ENCODE data around the gene PCGF1. TPM values are rescaled to one million over a fixed set of nuclear protein-coding genes. Genes with fewer than 3 reads are reported as not detected.

PCGF1 gene
- total RNA-seq, 2 experiments from 2014 or later: 11.6 to 13.8 TPM

GRCh38 chr2:74544634-74545033, 37.1 kb upstream of the PCGF1 start:
- ATAC-seq (ENCODE audit: poor library complexity): no peak

GRCh38 chr2:74542978-74543377, 35.5 kb upstream of the PCGF1 start:
- Histone ChIP-seq H3K4me3 (ENCODE audit: low read length) (no peak overlapping the region), H3K9me3 (ENCODE audit: control insufficient read depth in 1 of 2, insufficient read depth in 1 of 2, low read length in 2 of 2) (no peaks in the 10 kb centered on the region), H3K36me3 (ENCODE audit: insufficient read depth, low read length) (no peaks in the 10 kb centered on the region), H3K4me1 (ENCODE audit: insufficient read depth, low read length) (no peaks in the 10 kb centered on the region), H3K27me3 (ENCODE audit: control insufficient read depth in 1 of 2, insufficient read depth in 2 of 2, low read length in 2 of 2) (peaks cover 23 to 30% of the 10 kb centered on the region in 2 experiments), H3K27ac (ENCODE audit: low read depth in 1 of 2, low read length in 2 of 2) (no peak overlapping the region)
- intact Hi-C loops (cut with DNase I, micrococcal nuclease): no loop called here
- CTCF ChIA-PET: no interaction called here
- POLR2A ChIA-PET: no interaction called here
- Mint-ChIP-seq H3K36me3 (ENCODE audit: low read depth) (no peaks in the 10 kb centered on the region), H3K27ac (no peak overlapping the region), H3K4me3 (no peak overlapping the region), H3K9me3 (no peaks in the 10 kb centered on the region), H3K4me1 (ENCODE audit: low read depth) (peaks cover under 1% of the 10 kb centered on the region), H3K27me3 (peaks cover 73% of the 10 kb centered on the region)
- ATAC-seq (ENCODE audit: poor library complexity): no peak
- no peak for DNase-seq
- TF ChIP-seq, protein P1, sequence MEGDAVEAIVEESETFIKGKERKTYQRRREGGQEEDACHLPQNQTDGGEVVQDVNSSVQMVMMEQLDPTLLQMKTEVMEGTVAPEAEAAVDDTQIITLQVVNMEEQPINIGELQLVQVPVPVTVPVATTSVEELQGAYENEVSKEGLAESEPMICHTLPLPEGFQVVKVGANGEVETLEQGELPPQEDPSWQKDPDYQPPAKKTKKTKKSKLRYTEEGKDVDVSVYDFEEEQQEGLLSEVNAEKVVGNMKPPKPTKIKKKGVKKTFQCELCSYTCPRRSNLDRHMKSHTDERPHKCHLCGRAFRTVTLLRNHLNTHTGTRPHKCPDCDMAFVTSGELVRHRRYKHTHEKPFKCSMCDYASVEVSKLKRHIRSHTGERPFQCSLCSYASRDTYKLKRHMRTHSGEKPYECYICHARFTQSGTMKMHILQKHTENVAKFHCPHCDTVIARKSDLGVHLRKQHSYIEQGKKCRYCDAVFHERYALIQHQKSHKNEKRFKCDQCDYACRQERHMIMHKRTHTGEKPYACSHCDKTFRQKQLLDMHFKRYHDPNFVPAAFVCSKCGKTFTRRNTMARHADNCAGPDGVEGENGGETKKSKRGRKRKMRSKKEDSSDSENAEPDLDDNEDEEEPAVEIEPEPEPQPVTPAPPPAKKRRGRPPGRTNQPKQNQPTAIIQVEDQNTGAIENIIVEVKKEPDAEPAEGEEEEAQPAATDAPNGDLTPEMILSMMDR (IDR thresholded peaks at IDR 0.05): no peak

More at GRCh38 chr2:74544634-74545033, 37.1 kb upstream of the PCGF1 start:
- ChIA-PET POLR2A (no interaction called here), CTCF (interaction anchor here (0.9 kb wide), 1 partner anchor 61 kb away, joined by 4 read pairs; the partner anchor contains the start of genes CCDC142 and TTC31)
- Mint-ChIP-seq H3K27ac (no peak overlapping the region), H3K36me3 (ENCODE audit: low read depth) (no peaks in the 10 kb centered on the region), H3K4me3 (no peak overlapping the region), H3K9me3 (no peaks in the 10 kb centered on the region), H3K27me3 (peaks cover 69% of the 10 kb centered on the region), H3K4me1 (ENCODE audit: low read depth) (peaks cover 6% of the 10 kb centered on the region)
- H3K4me3 ChIP-seq (ENCODE audit: low read length): no peak overlapping the region
- no peak overlapping the region for H3K27ac ChIP-seq (ENCODE audit: low read depth in 1 of 2, low read length in 2 of 2)
- H3K9me3 ChIP-seq (ENCODE audit: control insufficient read depth in 1 of 2, insufficient read depth in 1 of 2, low read length in 2 of 2): peaks cover 0 to 7% of the 10 kb centered on the region in 2 experiments
- peaks cover 14% of the 10 kb centered on the region for H3K4me1 ChIP-seq (ENCODE audit: insufficient read depth, low read length)
- H3K27me3 ChIP-seq (ENCODE audit: control insufficient read depth in 1 of 2, insufficient read depth in 2 of 2, low read length in 2 of 2): peaks cover 28 to 35% of the 10 kb centered on the region in 2 experiments
- H3K36me3 ChIP-seq (ENCODE audit: insufficient read depth, low read length): no peaks in the 10 kb centered on the region
- peak in 4 of 14 experiments; percentile 21 to 41 (median 34) for DNase-seq
- TF ChIP-seq, protein P1 (IDR thresholded peaks at IDR 0.05): peak; percentile 21
- intact Hi-C loops (cut with DNase I, micrococcal nuclease): no loop called here

GRCh38 chr2:74540291-74540690, 32.8 kb upstream of the PCGF1 start:
- Mint-ChIP-seq H3K9me3 (no peaks in the 10 kb centered on the region), H3K4me1 (ENCODE audit: low read depth) (no peaks in the 10 kb centered on the region), H3K36me3 (ENCODE audit: low read depth) (no peaks in the 10 kb centered on the region), H3K27ac (no peak overlapping the region), H3K27me3 (peaks cover 57% of the 10 kb centered on the region), H3K4me3 (no peak overlapping the region)
- Histone ChIP-seq H3K4me3 (ENCODE audit: low read length) (no peak overlapping the region), H3K27ac (ENCODE audit: low read depth in 1 of 2, low read length in 2 of 2) (no peak overlapping the region), H3K4me1 (ENCODE audit: insufficient read depth, low read length) (no peaks in the 10 kb centered on the region), H3K9me3 (ENCODE audit: control insufficient read depth in 1 of 2, insufficient read depth in 1 of 2, low read length in 2 of 2) (no peaks in the 10 kb centered on the region), H3K36me3 (ENCODE audit: insufficient read depth, low read length) (no peaks in the 10 kb centered on the region), H3K27me3 (ENCODE audit: control insufficient read depth in 1 of 2, insufficient read depth in 2 of 2, low read length in 2 of 2) (peaks cover 14 to 22% of the 10 kb centered on the region in 2 experiments)
- TF ChIP-seq, protein P1 (IDR thresholded peaks at IDR 0.05): no peak
- ATAC-seq (ENCODE audit: poor library complexity): no peak
- DNase-seq: no peak
- intact Hi-C loops (cut with DNase I, micrococcal nuclease): no loop called here
- ChIA-PET CTCF (no interaction called here), POLR2A (no interaction called here)

All from CD4-positive, alpha-beta T cell (primary cell).